ENCODE measurements around the gene PAX5.

Gene PAX5

GRCh38 chr9:36896296-36896695 lies 137.8 kb downstream of the PAX5 start:
- no peak overlapping the region for H2AFZ ChIP-seq (ENCODE audit: low read depth)
- TF ChIP-seq CTCF (conservative IDR thresholded peaks at IDR 0.05; ENCODE audit: low read depth, low read length): no peak
- H3K4me2 ChIP-seq: no peak overlapping the region
- no peaks in the 10 kb centered on the region for H3K4me1 ChIP-seq (ENCODE audit: low read depth, poor library complexity, severe bottlenecking)
- H3K4me3 ChIP-seq (IDR thresholded peaks at IDR 0.05; ENCODE audit: insufficient read depth, low read depth, low read length): no peak overlapping the region
- H3K9ac ChIP-seq: no peak overlapping the region
- H3K27ac ChIP-seq: no peak overlapping the region
- no peaks in the 10 kb centered on the region for H4K20me1 ChIP-seq (ENCODE audit: insufficient read depth)
- H3K79me2 ChIP-seq (ENCODE audit: insufficient read depth, low read depth): no peaks in the 10 kb centered on the region
- no peaks in the 10 kb centered on the region; the same call in 1 of the 2 replicates for H3K27me3 ChIP-seq (ENCODE audit: insufficient read depth, low read depth)
- H3K36me3 ChIP-seq (ENCODE audit: insufficient read depth): no peaks in the 10 kb centered on the region

DNA sequence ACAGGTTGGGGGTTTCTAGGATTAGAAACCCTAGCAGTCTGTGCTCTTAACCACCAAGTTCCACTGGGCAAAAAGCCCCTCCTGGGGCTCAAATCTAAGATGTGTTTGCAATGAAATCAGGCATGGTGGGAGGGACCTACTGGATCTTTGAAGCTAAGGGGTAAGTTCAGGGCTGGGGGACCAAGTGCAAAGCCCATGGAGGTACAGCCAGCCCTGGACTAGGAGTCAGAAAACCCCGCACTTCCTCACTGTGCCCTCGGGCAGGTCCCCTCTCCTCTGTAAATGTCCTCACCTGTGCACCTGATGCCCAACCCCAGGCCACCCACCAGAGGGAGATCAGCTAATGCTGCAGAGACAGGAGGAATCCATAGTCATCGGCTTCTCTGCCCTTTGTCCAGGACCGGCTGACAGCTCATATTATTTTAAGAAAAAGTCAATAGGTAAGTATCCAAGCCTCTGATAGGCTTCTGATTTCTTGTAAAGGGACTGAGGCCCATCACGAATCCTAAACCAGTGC lies 138.3 kb downstream of the PAX5 start:
- Histone ChIP-seq H3K4me1 (ENCODE audit: low read depth, poor library complexity, severe bottlenecking) (no peaks in the 10 kb centered on the region), H3K27ac (no peak overlapping the region), H3K36me3 (ENCODE audit: insufficient read depth) (no peaks in the 10 kb centered on the region), H3K79me2 (ENCODE audit: insufficient read depth, low read depth) (no peaks in the 10 kb centered on the region), H3K27me3 (ENCODE audit: insufficient read depth, low read depth) (no peaks in the 10 kb centered on the region; the same call in 1 of the 2 replicates), H4K20me1 (ENCODE audit: insufficient read depth) (no peaks in the 10 kb centered on the region), H3K9ac (no peak overlapping the region), H3K4me2 (no peak overlapping the region), H2AFZ (ENCODE audit: low read depth) (no peak overlapping the region), H3K4me3 (IDR thresholded peaks at IDR 0.05; ENCODE audit: insufficient read depth, low read depth, low read length) (no peak overlapping the region)
- no peak for TF ChIP-seq CTCF (conservative IDR thresholded peaks at IDR 0.05; ENCODE audit: low read depth, low read length)

DNA sequence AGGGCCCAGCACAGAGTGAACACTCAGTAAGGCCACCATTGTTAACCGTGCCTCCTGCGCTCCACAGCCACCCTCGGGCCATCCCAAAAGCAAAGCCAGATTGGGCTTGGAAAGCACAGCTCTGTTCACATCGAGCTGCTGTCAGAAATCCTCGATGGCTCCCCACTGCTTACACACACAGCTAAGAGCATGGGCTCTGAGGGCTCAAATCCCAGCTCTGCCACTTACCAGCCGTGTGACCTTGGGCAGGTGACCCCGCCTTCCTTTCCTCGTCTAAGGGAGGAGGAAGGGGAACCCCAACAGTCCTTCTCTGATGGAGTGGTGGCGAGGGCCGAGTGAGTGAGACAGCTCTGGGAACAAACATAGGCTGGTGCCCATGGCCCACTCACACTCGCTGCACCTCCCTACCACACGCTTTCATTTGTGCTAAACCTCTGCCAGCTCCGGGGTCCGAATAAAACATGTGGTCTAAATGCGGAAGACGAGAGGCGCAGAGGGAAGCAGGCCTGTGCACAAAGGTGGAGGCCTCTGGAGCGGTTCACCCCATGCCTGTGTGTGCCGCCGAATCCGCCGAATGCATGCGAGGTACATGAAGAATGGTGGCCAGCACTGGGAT lies 139.3 kb downstream of the PAX5 start:
- Histone ChIP-seq H3K27ac (no peak overlapping the region), H3K4me1 (ENCODE audit: low read depth, poor library complexity, severe bottlenecking) (no peaks in the 10 kb centered on the region), H2AFZ (ENCODE audit: low read depth) (no peak overlapping the region), H3K27me3 (ENCODE audit: insufficient read depth, low read depth) (no peaks in the 10 kb centered on the region; the same call in 1 of the 2 replicates), H3K36me3 (ENCODE audit: insufficient read depth) (no peaks in the 10 kb centered on the region), H3K79me2 (ENCODE audit: insufficient read depth, low read depth) (no peaks in the 10 kb centered on the region), H3K9ac (no peak overlapping the region), H3K4me3 (IDR thresholded peaks at IDR 0.05; ENCODE audit: insufficient read depth, low read depth, low read length) (no peak overlapping the region), H3K4me2 (no peak overlapping the region), H4K20me1 (ENCODE audit: insufficient read depth) (no peaks in the 10 kb centered on the region)
- TF ChIP-seq CTCF (conservative IDR thresholded peaks at IDR 0.05; ENCODE audit: low read depth, low read length): no peak

DNA sequence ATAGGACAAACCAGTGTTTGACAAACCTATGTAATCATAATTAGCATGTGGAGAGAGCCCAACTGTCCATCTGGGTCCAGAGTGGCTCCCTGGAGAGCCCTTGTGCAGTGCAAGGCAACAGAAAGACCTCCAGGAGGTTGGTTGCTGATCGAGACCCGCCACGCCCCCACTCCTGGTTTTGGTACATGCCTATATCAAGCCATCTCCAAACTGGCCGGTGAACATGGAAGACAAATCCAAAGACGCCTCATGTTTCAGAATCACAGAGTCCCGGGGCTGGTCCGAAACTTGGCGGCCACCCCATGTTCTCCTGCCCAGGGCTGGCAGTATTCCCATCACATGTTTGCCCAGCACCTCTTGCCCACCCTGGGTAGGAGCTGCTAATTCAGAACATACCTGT lies 140.2 kb downstream of the PAX5 start:
- Histone ChIP-seq H3K4me1 (ENCODE audit: low read depth, poor library complexity, severe bottlenecking) (no peaks in the 10 kb centered on the region), H4K20me1 (ENCODE audit: insufficient read depth) (no peaks in the 10 kb centered on the region), H3K27ac (no peak overlapping the region), H3K36me3 (ENCODE audit: insufficient read depth) (no peaks in the 10 kb centered on the region), H3K9ac (no peak overlapping the region), H3K4me3 (IDR thresholded peaks at IDR 0.05; ENCODE audit: insufficient read depth, low read depth, low read length) (no peak overlapping the region), H3K27me3 (ENCODE audit: insufficient read depth, low read depth) (no peaks in the 10 kb centered on the region; the same call in 1 of the 2 replicates), H3K79me2 (ENCODE audit: insufficient read depth, low read depth) (no peaks in the 10 kb centered on the region), H2AFZ (ENCODE audit: low read depth) (no peak overlapping the region), H3K4me2 (no peak overlapping the region)
- TF ChIP-seq CTCF (conservative IDR thresholded peaks at IDR 0.05; ENCODE audit: low read depth, low read length): no peak

Measured in KMS-11 (cell line).